ENCODE data around the gene GALNT16.

GALNT16 gene

DNA sequence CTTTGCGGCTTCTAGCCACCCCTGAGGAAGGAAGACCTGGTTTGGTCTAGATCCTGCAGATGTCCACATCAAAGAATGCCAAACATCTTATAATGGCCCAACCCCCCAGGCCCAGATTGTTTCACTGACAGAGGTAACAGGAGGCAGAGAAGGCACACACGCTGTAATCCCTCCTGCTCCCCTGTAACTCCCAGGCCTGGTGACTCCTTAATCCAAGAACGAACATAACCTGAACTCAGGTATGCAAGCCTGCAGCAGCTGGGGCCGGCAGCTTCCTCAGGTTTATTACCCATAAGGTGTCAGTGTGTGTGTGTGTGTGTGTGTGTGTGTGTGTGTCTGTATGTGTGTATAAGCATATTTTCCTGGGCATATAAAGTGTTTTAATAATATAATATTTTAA, 85.4 kb downstream of the GALNT16 start:
- CTCF ChIA-PET: interaction anchor here (1.7 kb wide), 1 partner anchor 14 kb away, joined by 4 read pairs; no protein-coding TSS in a partner anchor
- Histone ChIP-seq H3K27ac (ENCODE audit: insufficient read depth in 1 of 2, low read depth in 1 of 2, low read length in 2 of 2, poor library complexity in 1 of 2, severe bottlenecking in 2 of 2) (no peak overlapping the region), H3K36me3 (ENCODE audit: control insufficient read depth in 4 of 4, insufficient read depth in 4 of 4, low read length in 3 of 4) (no peaks in the 10 kb centered on the region), H3K4me1 (ENCODE audit: control extremely low read depth in 1 of 4, control insufficient read depth in 4 of 4, insufficient read depth in 4 of 4, low read length in 3 of 4) (no peaks in the 10 kb centered on the region), H3K9me3 (ENCODE audit: control extremely low read depth in 1 of 5, control insufficient read depth in 4 of 5, insufficient read depth in 2 of 5, low read depth in 1 of 5, low read length in 4 of 5) (no peaks in the 10 kb centered on the region), H3K27me3 (replicated peaks in 2 of 5; ENCODE audit: control insufficient read depth in 4 of 5, insufficient read depth in 5 of 5, low read length in 4 of 5) (peaks cover 0 to 4% (median 0%) of the 10 kb centered on the region in 5 experiments), H3K4me3 (ENCODE audit: control insufficient read depth in 1 of 7, extremely low read depth in 1 of 7, insufficient read depth in 4 of 7, low read depth in 2 of 7, low read length in 6 of 7) (no peak overlapping the region)
- peak in 1 of 3 donors; percentile 11 for DNase-seq
- WGBS (ENCODE audit: insufficient coverage): 0% methylated on average over 1 of the region's 4 CpGs
- POLR2A ChIA-PET: no interaction called here

DNA sequence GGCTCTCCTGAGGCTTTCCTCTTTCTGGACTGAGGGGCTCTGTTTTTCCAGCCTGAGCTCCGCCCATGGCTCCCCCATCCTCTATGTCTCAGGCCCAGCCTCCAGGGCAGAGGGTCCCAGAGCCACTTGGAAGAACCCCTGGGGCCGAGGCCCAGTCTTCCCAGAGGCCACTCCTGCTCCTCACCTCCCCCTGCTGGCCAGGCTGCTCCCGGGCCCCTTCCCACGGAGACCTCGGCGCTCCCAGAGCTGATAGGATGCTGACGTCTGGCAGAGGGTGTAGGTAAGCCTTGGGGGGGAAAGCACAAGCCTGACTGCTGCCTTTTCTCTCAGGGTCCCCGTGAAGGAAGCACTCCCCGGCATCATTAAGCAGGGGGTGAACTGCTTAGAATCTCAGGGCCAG, 86.8 kb downstream of the GALNT16 start:
- CTCF ChIA-PET: interaction anchor here (0.9 to 1.9 kb wide), 4 partner anchors 9 to 104 kb away, joined by 4 to 5 read pairs (median 4); no protein-coding TSS in a partner anchor
- WGBS (ENCODE audit: insufficient coverage): 37% methylated on average over 6 of the region's 9 CpGs
- peaks cover 0 to 7% (median 0%) of the 10 kb centered on the region in 4 experiments for H3K4me1 ChIP-seq (ENCODE audit: control extremely low read depth in 1 of 4, control insufficient read depth in 4 of 4, insufficient read depth in 4 of 4, low read length in 3 of 4)
- H3K27ac ChIP-seq (ENCODE audit: insufficient read depth in 1 of 2, low read depth in 1 of 2, low read length in 2 of 2, poor library complexity in 1 of 2, severe bottlenecking in 2 of 2): no peak overlapping the region
- H3K9me3 ChIP-seq (ENCODE audit: control extremely low read depth in 1 of 5, control insufficient read depth in 4 of 5, insufficient read depth in 2 of 5, low read depth in 1 of 5, low read length in 4 of 5): no peaks in the 10 kb centered on the region
- no peak overlapping the region for H3K4me3 ChIP-seq (ENCODE audit: control insufficient read depth in 1 of 7, extremely low read depth in 1 of 7, insufficient read depth in 4 of 7, low read depth in 2 of 7, low read length in 6 of 7)
- POLR2A ChIA-PET: no interaction called here
- peak; percentile 13 to 23 (median 15) for DNase-seq
- H3K36me3 ChIP-seq (ENCODE audit: control insufficient read depth in 4 of 4, insufficient read depth in 4 of 4, low read length in 3 of 4): no peaks in the 10 kb centered on the region
- peaks cover 0 to 4% (median 0%) of the 10 kb centered on the region in 5 experiments for H3K27me3 ChIP-seq (replicated peaks in 2 of 5; ENCODE audit: control insufficient read depth in 4 of 5, insufficient read depth in 5 of 5, low read length in 4 of 5)

DNA sequence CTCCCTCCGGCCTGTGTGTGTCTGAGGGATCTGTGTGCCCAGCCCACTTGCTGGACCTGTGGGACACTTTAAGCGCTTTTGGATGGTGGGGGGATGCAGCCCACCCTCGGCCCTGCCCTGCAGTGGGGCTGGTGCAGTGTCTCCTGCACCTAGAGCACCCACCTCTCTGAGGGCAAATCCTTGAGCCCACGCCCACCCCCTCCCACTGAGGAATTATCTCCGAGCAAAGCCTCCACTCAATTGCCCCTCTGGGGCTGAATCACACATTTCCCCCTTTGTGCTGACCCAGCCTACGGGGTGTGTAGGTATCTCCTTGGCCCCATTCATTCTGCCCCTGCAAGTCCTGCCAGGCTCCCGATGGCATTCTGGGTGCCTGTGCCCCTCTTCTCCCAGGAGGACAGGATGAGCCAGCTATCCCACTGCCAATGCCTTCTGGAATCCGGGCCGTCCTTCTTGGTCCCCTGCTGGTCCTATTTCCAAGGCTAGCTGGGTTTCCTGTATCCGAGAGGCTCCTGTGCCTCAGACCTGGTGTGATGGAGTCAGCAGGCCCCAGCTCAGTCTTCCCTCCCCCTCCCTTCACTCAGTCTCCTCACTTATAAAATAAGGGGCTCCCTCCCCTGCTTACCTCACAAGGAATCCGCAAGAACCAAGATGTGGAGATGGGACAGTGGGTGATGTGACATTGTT, 89.3 kb downstream of the GALNT16 start:
- Histone ChIP-seq H3K4me3 (ENCODE audit: control insufficient read depth in 1 of 7, extremely low read depth in 1 of 7, insufficient read depth in 4 of 7, low read depth in 2 of 7, low read length in 6 of 7) (no peak overlapping the region), H3K27ac (ENCODE audit: insufficient read depth in 1 of 2, low read depth in 1 of 2, low read length in 2 of 2, poor library complexity in 1 of 2, severe bottlenecking in 2 of 2) (no peak overlapping the region), H3K36me3 (ENCODE audit: control insufficient read depth in 4 of 4, insufficient read depth in 4 of 4, low read length in 3 of 4) (no peaks in the 10 kb centered on the region), H3K27me3 (replicated peaks in 2 of 5; ENCODE audit: control insufficient read depth in 4 of 5, insufficient read depth in 5 of 5, low read length in 4 of 5) (peaks cover 0 to 4% (median 0%) of the 10 kb centered on the region in 5 experiments), H3K9me3 (ENCODE audit: control extremely low read depth in 1 of 5, control insufficient read depth in 4 of 5, insufficient read depth in 2 of 5, low read depth in 1 of 5, low read length in 4 of 5) (no peaks in the 10 kb centered on the region), H3K4me1 (ENCODE audit: control extremely low read depth in 1 of 4, control insufficient read depth in 4 of 4, insufficient read depth in 4 of 4, low read length in 3 of 4) (peaks cover 0 to 7% (median 0%) of the 10 kb centered on the region in 4 experiments)
- WGBS (ENCODE audit: insufficient coverage): 95% methylated on average over 10 of the region's 11 CpGs
- CTCF ChIA-PET: no interaction called here
- DNase-seq: no peak
- POLR2A ChIA-PET: no interaction called here

DNA sequence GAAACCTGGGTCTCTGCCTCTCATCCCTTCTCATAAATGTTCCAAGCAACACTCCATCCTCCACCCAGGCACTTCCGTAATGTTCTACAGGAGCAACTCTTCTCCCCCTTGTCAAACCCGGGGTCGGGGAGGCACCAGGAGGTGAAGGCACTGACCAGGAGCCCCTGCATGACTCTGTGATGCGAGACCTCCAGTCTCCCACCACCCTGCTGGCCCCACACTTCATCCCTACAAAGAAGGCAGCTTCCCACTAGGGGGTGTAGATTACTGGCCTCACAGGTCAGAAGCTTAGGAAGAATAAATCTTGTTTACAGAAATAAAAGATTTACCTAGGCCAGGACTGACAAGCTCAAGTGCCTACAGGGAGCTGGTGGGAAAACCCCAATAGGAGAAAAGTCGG, 90.9 kb downstream of the GALNT16 start:
- DNase-seq: no peak
- H3K4me1 ChIP-seq (ENCODE audit: control extremely low read depth in 1 of 4, control insufficient read depth in 4 of 4, insufficient read depth in 4 of 4, low read length in 3 of 4): peaks cover 0 to 11% (median 0%) of the 10 kb centered on the region in 4 experiments
- H3K36me3 ChIP-seq (ENCODE audit: control insufficient read depth in 4 of 4, insufficient read depth in 4 of 4, low read length in 3 of 4): no peaks in the 10 kb centered on the region
- POLR2A ChIA-PET: no interaction called here
- 91% methylated on average over 1 of the region's 5 CpGs for WGBS (ENCODE audit: insufficient coverage)
- no peak overlapping the region for H3K4me3 ChIP-seq (ENCODE audit: control insufficient read depth in 1 of 7, extremely low read depth in 1 of 7, insufficient read depth in 4 of 7, low read depth in 2 of 7, low read length in 6 of 7)
- H3K27me3 ChIP-seq (replicated peaks in 2 of 5; ENCODE audit: control insufficient read depth in 4 of 5, insufficient read depth in 5 of 5, low read length in 4 of 5): peaks cover 0 to 4% (median 0%) of the 10 kb centered on the region in 5 experiments
- H3K27ac ChIP-seq (ENCODE audit: insufficient read depth in 1 of 2, low read depth in 1 of 2, low read length in 2 of 2, poor library complexity in 1 of 2, severe bottlenecking in 2 of 2): no peak overlapping the region
- H3K9me3 ChIP-seq (ENCODE audit: control extremely low read depth in 1 of 5, control insufficient read depth in 4 of 5, insufficient read depth in 2 of 5, low read depth in 1 of 5, low read length in 4 of 5): no peaks in the 10 kb centered on the region
- CTCF ChIA-PET: interaction anchor here (0.9 to 1.5 kb wide), 6 partner anchors 8 to 108 kb away, joined by 3 read pairs; no protein-coding TSS in a partner anchor

DNA sequence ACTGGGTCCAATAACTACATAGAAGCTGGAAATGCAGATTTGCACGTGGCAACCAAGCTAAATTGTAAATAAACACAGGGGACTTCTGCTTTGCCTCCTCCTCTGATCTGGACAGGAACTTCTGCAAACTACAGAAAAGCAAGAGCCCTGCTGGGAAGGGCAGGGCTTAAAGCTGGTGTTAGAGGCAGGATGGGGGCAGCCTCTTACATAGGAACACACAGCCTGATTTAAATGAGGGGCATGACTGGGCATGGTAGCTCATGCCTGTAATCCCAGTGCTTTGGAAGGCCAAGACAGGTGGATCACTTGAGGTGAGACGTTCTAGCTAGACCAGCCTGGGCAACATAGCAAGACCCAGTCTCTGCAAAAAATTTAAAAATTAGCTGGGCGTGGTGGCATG, 91.4 kb downstream of the GALNT16 start:
- WGBS (ENCODE audit: insufficient coverage): 73% methylated on average over 3 of the region's 3 CpGs
- Histone ChIP-seq H3K36me3 (ENCODE audit: control insufficient read depth in 4 of 4, insufficient read depth in 4 of 4, low read length in 3 of 4) (no peaks in the 10 kb centered on the region), H3K4me3 (ENCODE audit: control insufficient read depth in 1 of 7, extremely low read depth in 1 of 7, insufficient read depth in 4 of 7, low read depth in 2 of 7, low read length in 6 of 7) (no peak overlapping the region), H3K27me3 (replicated peaks in 2 of 5; ENCODE audit: control insufficient read depth in 4 of 5, insufficient read depth in 5 of 5, low read length in 4 of 5) (peaks cover 0 to 4% (median 0%) of the 10 kb centered on the region in 5 experiments), H3K9me3 (ENCODE audit: control extremely low read depth in 1 of 5, control insufficient read depth in 4 of 5, insufficient read depth in 2 of 5, low read depth in 1 of 5, low read length in 4 of 5) (no peaks in the 10 kb centered on the region), H3K4me1 (ENCODE audit: control extremely low read depth in 1 of 4, control insufficient read depth in 4 of 4, insufficient read depth in 4 of 4, low read length in 3 of 4) (peaks cover 0 to 11% (median 0%) of the 10 kb centered on the region in 4 experiments), H3K27ac (ENCODE audit: insufficient read depth in 1 of 2, low read depth in 1 of 2, low read length in 2 of 2, poor library complexity in 1 of 2, severe bottlenecking in 2 of 2) (no peak overlapping the region)
- ChIA-PET POLR2A (no interaction called here), CTCF (interaction anchor here (0.9 to 1.5 kb wide), 6 partner anchors 8 to 109 kb away, joined by 3 read pairs; no protein-coding TSS in a partner anchor)
- peak in 2 of 3 donors; percentile 70 to 75 for DNase-seq

DNA sequence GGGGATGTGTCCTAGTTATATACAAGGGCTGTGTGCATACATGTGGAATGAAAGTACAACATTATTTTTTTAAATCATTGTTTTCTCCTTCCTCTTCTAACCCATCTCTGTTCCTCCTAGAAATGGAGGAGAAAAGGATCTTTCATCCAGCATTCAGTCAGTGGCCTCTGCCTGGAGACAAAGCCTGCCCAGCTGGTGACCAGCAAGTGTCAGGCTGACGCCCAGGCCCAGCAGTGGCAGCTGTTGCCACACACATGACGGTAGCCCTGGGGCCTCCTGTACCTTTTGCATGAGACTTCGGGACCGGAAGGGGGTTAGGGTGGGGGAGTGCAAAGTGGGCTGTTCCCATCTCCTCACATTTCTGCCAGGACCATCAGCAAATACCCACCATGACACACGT, 92.0 kb downstream of the GALNT16 start:
- ChIA-PET POLR2A (no interaction called here), CTCF (interaction anchor here (1.1 to 1.5 kb wide), 4 partner anchors 9 to 109 kb away, joined by 3 read pairs; no protein-coding TSS in a partner anchor)
- no peaks in the 10 kb centered on the region for H3K9me3 ChIP-seq (ENCODE audit: control extremely low read depth in 1 of 5, control insufficient read depth in 4 of 5, insufficient read depth in 2 of 5, low read depth in 1 of 5, low read length in 4 of 5)
- no peak overlapping the region for H3K27ac ChIP-seq (ENCODE audit: insufficient read depth in 1 of 2, low read depth in 1 of 2, low read length in 2 of 2, poor library complexity in 1 of 2, severe bottlenecking in 2 of 2)
- no peak for DNase-seq
- H3K27me3 ChIP-seq (replicated peaks in 2 of 5; ENCODE audit: control insufficient read depth in 4 of 5, insufficient read depth in 5 of 5, low read length in 4 of 5): peaks cover 0 to 2% (median 0%) of the 10 kb centered on the region in 5 experiments
- no peaks in the 10 kb centered on the region for H3K36me3 ChIP-seq (ENCODE audit: control insufficient read depth in 4 of 4, insufficient read depth in 4 of 4, low read length in 3 of 4)
- peaks cover 0 to 11% (median 0%) of the 10 kb centered on the region in 4 experiments for H3K4me1 ChIP-seq (ENCODE audit: control extremely low read depth in 1 of 4, control insufficient read depth in 4 of 4, insufficient read depth in 4 of 4, low read length in 3 of 4)
- H3K4me3 ChIP-seq (ENCODE audit: control insufficient read depth in 1 of 7, extremely low read depth in 1 of 7, insufficient read depth in 4 of 7, low read depth in 2 of 7, low read length in 6 of 7): no peak overlapping the region
- WGBS (ENCODE audit: insufficient coverage): 94% methylated on average over 2 of the region's 5 CpGs

DNA sequence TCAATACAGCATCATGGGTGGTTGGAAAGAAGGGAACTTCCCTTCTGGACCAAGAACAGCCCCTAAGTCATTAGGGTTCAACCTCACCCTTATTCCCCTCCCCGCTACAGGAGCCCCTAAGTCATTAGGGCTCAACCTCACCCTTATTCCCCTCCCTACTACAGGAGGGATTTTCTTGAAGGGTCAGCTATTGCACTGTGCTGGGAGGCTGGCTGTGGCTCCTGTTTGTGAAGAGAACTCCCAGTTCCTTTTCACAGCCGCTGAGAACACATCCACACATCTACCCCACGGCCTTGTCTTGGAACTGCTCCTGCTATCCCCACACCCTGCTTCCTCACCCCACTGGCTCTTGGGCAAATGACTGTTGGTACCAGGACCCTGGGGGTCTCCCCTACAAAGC, 93.2 kb downstream of the GALNT16 start:
- 100% methylated on average over 2 of the region's 3 CpGs for WGBS (ENCODE audit: insufficient coverage)
- DNase-seq: no peak
- H3K4me1 ChIP-seq (ENCODE audit: control extremely low read depth in 1 of 4, control insufficient read depth in 4 of 4, insufficient read depth in 4 of 4, low read length in 3 of 4): peaks cover 0 to 11% (median 0%) of the 10 kb centered on the region in 4 experiments
- ChIA-PET POLR2A (no interaction called here), CTCF (no interaction called here)
- H3K27me3 ChIP-seq (replicated peaks in 2 of 5; ENCODE audit: control insufficient read depth in 4 of 5, insufficient read depth in 5 of 5, low read length in 4 of 5): no peaks in the 10 kb centered on the region
- H3K9me3 ChIP-seq (ENCODE audit: control extremely low read depth in 1 of 5, control insufficient read depth in 4 of 5, insufficient read depth in 2 of 5, low read depth in 1 of 5, low read length in 4 of 5): no peaks in the 10 kb centered on the region
- no peak overlapping the region for H3K4me3 ChIP-seq (ENCODE audit: control insufficient read depth in 1 of 7, extremely low read depth in 1 of 7, insufficient read depth in 4 of 7, low read depth in 2 of 7, low read length in 6 of 7)
- H3K27ac ChIP-seq (ENCODE audit: insufficient read depth in 1 of 2, low read depth in 1 of 2, low read length in 2 of 2, poor library complexity in 1 of 2, severe bottlenecking in 2 of 2): no peak overlapping the region
- no peaks in the 10 kb centered on the region for H3K36me3 ChIP-seq (ENCODE audit: control insufficient read depth in 4 of 4, insufficient read depth in 4 of 4, low read length in 3 of 4)
